ENCODE results near the gene TTLL10. TPM values are rescaled to one million over a fixed set of nuclear protein-coding genes. Genes with fewer than 3 reads are reported as not detected.

Gene TTLL10
- total and polyA plus RNA-seq, 2 donors from 2014 or later = 1.5 TPM; not detected in 1

GRCh38 chr1:1168451-1169411 is 4.9 kb upstream of the TTLL10 start:
- no peak for FAIRE-seq
- Histone ChIP-seq H3K27ac (ENCODE audit: low read depth in 2 of 2, low read length in 2 of 2) (no peak overlapping the region), H3K9ac (ENCODE audit: low read length in 3 of 3) (no peak overlapping the region), H3K36me3 (ENCODE audit: control insufficient read depth in 2 of 3, insufficient read depth in 3 of 3, low read length in 3 of 3) (no peaks in the 10 kb centered on the region), H3K27me3 (ENCODE audit: control insufficient read depth, insufficient read depth, low read length) (no peaks in the 10 kb centered on the region), H3K9me3 (ENCODE audit: control insufficient read depth in 2 of 3, insufficient read depth in 1 of 3, low read length in 3 of 3) (no peaks in the 10 kb centered on the region), H3K4me1 (ENCODE audit: control insufficient read depth in 2 of 3, insufficient read depth in 2 of 3, low read depth in 1 of 3, low read length in 3 of 3) (peaks cover 0 to 10% (median 4%) of the 10 kb centered on the region in 3 donors), H3K4me3 (ENCODE audit: low read length in 3 of 3) (no peak overlapping the region)
- DNase-seq = peak; percentile 67 to 82 (median 76)
- intact Hi-C loops (cut with DNase I) = no loop called here
- TF ChIP-seq CTCF (IDR thresholded peaks at IDR 0.05; ENCODE audit: borderline replicate concordance, extremely low read depth, insufficient read depth) = no peak

DNA sequence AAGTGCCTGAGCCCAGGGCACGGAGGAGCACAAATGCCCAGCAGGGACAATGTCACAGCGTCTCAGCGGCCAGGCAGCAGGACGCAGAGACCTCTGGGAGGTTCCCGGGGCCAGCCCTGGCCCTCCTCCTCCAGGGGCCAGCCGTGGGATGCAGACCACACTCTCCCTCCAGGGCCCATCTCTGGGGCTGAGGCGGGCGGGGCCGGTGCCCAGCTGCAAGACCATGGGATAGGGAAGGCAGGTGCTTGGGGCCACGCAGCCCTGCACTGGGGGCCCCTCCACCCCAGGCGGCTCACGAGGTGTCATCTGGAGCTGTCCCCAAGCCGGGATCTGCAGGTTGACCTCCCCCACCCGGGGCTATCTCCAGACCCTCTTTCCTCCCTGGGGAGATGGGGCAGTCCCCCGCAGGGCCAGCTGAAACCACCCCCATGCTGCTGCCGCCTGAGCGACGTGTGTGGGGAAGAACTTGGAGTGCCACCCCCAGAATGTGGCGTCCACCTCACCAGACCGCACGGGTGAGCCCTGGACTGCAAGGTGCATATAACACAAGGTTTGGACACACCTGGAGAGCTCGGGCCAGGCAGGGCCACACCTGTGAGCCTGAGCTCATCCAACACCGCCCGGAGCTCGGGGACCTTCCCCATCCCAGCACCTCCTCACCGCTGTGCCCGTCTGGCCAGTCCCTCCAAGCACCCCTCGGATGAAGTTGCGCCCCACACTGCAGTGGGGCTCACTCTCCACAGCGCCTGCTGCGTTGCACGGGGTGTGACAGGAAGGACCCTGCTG is 4.1 kb upstream of the TTLL10 start:
- FAIRE-seq = no peak
- intact Hi-C loops (cut with DNase I) = no loop called here
- no peaks in the 10 kb centered on the region for H3K27me3 ChIP-seq (ENCODE audit: control insufficient read depth, insufficient read depth, low read length)
- H3K9ac ChIP-seq (ENCODE audit: low read length in 3 of 3) = no peak overlapping the region
- peaks cover 0 to 10% (median 4%) of the 10 kb centered on the region in 3 donors for H3K4me1 ChIP-seq (ENCODE audit: control insufficient read depth in 2 of 3, insufficient read depth in 2 of 3, low read depth in 1 of 3, low read length in 3 of 3)
- H3K9me3 ChIP-seq (ENCODE audit: control insufficient read depth in 2 of 3, insufficient read depth in 1 of 3, low read length in 3 of 3) = no peaks in the 10 kb centered on the region
- no peak overlapping the region for H3K4me3 ChIP-seq (ENCODE audit: low read length in 3 of 3)
- DNase-seq = peak in 4 of 5 donors; percentile 0 to 77 (median 34)
- no peak for TF ChIP-seq CTCF (IDR thresholded peaks at IDR 0.05; ENCODE audit: borderline replicate concordance, extremely low read depth, insufficient read depth)
- no peak overlapping the region for H3K27ac ChIP-seq (ENCODE audit: low read depth in 2 of 2, low read length in 2 of 2)
- H3K36me3 ChIP-seq (ENCODE audit: control insufficient read depth in 2 of 3, insufficient read depth in 3 of 3, low read length in 3 of 3) = no peaks in the 10 kb centered on the region

DNA sequence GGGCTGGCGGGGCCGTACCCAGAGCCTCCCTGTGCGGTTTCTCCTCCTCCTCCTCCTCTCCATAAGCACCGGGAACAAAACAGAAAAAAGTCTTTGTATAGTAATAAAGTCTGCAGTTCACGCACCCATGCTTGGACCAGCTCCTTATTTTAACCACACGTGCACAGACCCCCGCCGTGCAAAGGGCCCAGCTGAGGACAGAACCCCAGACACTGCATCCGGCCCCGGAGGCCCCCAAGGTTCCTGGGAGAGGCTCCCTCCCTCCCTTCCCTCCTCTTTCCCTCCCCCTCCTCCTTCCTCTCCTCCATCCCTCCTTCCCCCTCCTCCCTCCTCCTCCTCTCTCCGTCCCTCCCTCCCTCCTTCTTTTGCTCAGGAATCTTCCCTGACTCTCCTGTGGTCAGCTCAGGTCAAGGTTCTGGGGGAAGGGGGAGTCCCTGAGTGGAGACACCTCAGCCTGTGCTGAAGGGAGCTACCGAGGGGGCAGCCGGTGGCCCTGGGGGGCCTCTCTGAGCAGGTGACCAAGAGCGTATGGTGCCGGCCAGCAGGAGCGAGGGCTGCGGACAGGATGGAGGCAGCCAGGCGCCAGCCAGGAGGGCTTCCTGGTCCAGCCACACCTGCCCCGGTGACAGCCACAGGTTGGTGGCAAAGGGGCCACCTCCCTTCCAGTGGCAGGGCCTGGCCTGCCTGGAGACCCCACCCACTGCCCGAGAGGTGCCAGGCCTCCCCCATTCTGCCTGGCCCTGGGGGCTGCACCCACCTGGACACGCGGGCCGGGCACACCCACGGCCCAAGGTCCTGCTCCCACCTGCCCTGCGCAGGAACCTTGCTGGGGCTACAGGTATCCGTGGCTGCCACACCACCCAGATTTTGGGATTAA is 3.2 kb upstream of the TTLL10 start:
- H3K4me1 ChIP-seq (ENCODE audit: control insufficient read depth in 2 of 3, insufficient read depth in 2 of 3, low read depth in 1 of 3, low read length in 3 of 3) = peaks cover 0 to 7% (median 4%) of the 10 kb centered on the region in 3 donors
- DNase-seq = peak in 3 of 5 donors; percentile 9 to 76 (median 57)
- FAIRE-seq = no peak

More for the DNA sequence above, 3.2 kb upstream of the TTLL10 start:
- H3K36me3 ChIP-seq (ENCODE audit: control insufficient read depth in 2 of 3, insufficient read depth in 3 of 3, low read length in 3 of 3) = no peaks in the 10 kb centered on the region
- H3K4me3 ChIP-seq (ENCODE audit: low read length in 3 of 3) = no peak overlapping the region
- H3K27ac ChIP-seq (ENCODE audit: low read depth in 2 of 2, low read length in 2 of 2) = no peak overlapping the region
- H3K9me3 ChIP-seq (ENCODE audit: control insufficient read depth in 2 of 3, insufficient read depth in 1 of 3, low read length in 3 of 3) = no peaks in the 10 kb centered on the region
- H3K9ac ChIP-seq (ENCODE audit: low read length in 3 of 3) = no peak overlapping the region
- intact Hi-C loops (cut with DNase I) = no loop called here
- TF ChIP-seq CTCF (IDR thresholded peaks at IDR 0.05; ENCODE audit: borderline replicate concordance, extremely low read depth, insufficient read depth) = no peak
- H3K27me3 ChIP-seq (ENCODE audit: control insufficient read depth, insufficient read depth, low read length) = no peaks in the 10 kb centered on the region

All from kidney (tissue), 14 donors.